Hepatic stellate cell (primary cell): ENCODE measurements around the gene VPS29.

Source experiments
- DNase-seq: peaks from one replicate; pipeline ENCODE4 v3.0.0; 2011; ENCODE audit warnings: low spot score

VPS29 gene

DNA sequence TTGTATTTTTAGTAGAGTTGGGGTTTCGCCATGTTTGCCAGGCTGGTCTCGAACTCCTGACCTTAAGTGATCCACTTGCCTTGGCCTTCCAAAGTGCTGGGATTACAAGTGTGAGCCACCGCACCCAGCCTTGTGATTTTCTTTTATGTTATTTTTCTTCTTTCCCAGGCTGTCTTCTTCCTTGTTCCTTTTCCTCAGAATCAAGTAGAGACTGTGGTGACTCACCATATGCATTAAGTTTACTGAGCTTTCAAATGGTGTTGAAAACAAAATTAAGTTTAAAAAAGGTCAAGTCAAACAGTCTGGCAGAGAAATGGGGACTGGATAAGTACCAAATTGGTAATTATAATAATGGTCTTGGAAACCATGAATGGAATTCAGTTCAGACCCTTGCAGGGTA, 57.5 kb downstream of the VPS29 start:
- no peak for DNase-seq
